Left lobe of liver (tissue), 2 donors: ENCODE data around the gene RAB8A. TPM values are rescaled to one million over a fixed set of nuclear protein-coding genes. Genes with fewer than 3 reads are reported as not detected.

Source experiments
- ATAC-seq: fragments of 200-7000 bp; cut with Tn5 transposase; one replicate; pipeline ENCODE4 v1.9.1; 2020; ENCODE audit warnings: mild to moderate bottlenecking, moderate library complexity
- DNase-seq: peaks from one replicate; pipeline ENCODE4 v3.0.0-alpha.2; 2020; ENCODE audit warnings: low spot score
- total RNA-seq: library from RNA; stranded (reverse); gene quantifications from one replicate; pipeline ENCODE4 v1.2.1, GENCODE V29; 2021
- donor health status: DM: no; HTN: no; CAD: no; lungs with moderate emphysema.
- donor health status: DM: no; HTN: yes; CAD: no.

RAB8A gene
- total RNA-seq, 1 donor from 2014 or later, result 56.5 TPM

DNA sequence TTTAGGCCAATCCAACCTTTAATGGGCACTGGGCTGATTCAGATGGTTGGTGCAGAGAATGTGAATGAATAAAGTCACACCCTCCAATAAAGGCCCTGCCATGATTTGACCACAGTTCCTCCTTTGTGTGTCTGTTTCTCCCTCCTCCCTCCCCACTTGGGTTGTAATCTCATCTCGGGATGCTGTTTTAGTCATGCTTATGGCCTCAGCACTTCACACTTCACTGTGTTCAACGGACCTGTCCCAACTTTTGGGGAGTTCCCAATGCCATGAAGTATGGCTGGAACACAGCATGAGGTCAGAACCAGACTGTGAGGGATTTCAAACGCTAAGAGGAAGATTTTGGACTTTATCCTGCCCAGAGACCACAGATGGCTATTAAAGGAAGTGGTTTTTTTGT lies 5.6 kb upstream of the RAB8A start:
- no peak for DNase-seq
- no peak for ATAC-seq

DNA sequence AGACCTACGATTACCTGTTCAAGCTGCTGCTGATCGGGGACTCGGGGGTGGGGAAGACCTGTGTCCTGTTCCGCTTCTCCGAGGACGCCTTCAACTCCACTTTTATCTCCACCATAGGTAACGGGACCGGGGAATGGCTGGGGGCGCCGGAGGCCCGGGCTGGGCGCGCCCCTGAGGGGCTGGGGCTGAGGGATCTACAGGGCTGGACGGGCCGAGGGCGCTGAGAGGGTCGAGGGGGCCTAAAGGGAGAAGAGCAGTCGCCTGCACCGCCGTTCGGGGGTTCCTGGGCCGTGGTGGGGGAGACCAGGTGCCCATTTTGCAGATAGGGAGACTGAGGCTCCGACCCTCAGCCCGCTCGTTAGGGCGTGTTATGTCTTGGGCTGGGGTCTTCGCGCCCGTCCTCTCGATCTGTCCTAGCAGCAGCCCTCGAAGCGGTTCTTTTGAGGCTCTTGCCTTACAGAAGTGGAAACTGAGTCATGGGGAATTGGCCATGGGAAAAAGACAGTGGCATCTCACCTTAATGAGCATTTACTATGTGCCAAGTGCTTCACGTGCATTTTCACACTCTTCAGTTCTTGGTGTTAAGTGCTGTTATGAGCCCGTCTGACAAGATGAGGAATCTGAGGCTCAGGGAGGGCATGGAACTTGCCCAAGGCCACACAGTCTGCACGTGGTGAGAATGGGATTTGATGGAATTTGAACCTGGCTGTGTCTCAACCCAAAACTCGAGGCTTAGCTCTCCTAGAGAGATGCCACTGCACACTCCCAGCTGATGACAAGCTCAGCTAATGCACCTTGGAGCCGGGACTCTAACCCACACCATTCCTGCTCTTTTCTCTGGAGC lies 442 bp downstream of the RAB8A start:
- ATAC-seq, result peak; percentile 28

DNA sequence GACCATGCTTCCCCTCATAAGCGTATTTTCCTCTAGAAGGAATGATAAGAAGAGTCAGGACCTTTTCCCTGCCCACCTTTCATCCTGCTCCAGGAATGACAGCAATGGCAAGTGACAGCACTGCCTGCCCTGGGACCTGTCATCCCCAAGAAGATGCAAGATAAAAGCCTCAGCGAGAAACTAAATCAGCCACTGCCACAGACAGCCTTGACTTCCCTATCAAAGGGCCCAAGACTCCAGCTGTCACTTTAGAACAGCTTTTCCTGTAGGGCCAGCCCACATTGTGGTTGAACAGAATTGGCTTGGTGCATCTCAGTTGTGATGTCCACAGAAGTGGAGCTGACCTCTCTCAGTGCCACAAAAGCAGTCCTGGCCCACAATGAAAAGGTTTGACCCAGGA lies 1.1 kb downstream of the RAB8A start:
- ATAC-seq, result no peak

More for the DNA sequence above, 442 bp downstream of the RAB8A start:
- DNase-seq, result peak; percentile 70

DNA sequence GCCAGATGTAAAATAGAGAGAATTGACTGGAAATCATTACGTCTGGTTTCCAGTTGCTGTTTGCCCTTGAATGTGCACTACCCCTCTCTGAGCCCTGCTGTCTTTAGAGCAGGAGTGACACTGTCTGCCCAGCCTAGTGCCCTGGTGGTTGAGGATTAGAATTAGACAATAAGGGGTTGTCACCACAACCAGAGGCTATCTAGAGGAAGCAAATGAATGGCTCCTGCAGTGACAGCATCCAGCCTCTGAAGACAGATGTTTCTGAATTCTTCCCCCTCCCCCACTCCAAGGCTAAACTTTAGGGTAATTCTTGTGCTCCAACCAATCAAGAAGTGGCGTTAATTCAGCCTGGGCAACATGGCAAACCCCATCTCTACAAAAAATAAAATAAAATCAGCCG lies 2.0 kb downstream of the RAB8A start:
- ATAC-seq, result no peak
- no peak for DNase-seq

More for the DNA sequence above, 1.1 kb downstream of the RAB8A start:
- no peak for DNase-seq

DNA sequence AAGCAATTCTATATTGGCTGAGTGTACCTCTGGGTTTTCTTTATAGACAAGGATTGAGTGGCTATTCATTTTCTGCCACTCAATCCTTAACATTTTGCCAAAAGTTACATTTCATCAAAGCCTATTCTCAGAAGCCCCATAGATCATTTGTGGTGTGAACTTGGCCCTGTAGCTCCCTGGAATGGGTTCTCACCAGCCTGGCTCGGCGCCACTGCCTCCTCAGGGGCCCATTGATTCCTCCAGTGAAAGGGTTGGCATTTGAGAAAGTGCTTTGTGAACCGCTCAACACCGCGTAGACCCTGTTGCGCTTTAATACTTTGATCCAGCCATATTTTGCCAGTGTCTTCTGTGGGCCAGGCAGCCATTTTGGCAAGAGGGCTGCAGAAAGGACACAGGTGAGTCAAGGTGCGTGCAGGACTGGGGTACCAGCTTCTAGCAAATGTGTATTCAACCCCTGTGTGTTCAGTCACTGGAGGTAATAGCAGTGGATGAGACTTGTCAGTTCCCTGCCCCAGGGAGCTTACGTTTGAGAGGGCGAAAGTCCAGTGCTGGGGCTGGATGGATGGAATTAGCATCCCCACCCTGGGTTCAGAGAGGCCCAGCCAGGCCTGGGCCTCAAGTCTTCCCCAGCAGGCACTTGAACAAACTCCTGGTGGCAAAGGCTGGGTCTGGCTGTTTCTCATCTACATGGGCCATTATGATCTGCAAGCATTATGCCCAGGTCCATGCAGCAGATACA lies 3.8 kb downstream of the RAB8A start:
- no peak for ATAC-seq
- no peak for DNase-seq

DNA sequence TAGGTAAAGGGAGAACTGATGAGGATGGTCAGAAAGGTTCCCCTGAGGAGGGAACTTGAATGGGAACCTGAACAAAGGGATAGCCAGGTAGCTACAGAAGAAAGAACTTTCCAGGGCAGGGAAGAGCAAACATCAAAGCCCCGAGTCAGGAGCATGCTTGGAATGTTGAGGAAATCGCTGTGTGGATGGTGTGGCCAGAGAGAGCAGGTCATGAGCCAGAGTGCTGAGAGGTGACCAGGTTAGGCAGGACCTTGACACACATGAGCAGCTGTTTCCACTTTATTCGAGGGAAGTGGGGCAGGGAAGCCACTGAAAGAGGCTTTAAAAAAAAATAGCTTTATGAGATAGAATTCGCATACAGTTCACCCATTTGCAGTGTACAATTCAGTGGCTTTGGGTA lies 4.4 kb downstream of the RAB8A start:
- ATAC-seq, result no peak
- no peak for DNase-seq

DNA sequence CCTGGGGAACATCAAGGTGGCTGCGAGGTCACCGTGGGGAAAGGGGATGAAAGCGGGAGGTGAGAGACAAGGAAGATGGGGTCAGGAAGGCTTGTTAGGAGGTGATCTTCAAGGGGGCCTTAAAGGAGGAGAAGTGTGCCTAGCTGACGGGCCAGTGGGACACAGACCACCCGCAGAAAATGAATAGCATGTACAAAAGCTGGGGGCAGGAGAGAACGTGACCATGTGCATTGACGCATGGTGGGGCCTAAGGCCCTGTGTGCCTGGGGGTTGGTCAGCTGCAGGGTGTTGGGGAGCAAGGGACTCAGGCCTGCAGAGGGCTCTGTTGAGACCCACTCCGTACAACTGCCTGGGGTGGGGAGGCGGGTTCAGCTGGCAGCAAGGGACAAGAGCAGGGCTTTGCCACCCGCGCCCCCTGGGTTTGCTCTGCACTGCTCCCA lies 5.9 kb downstream of the RAB8A start:
- ATAC-seq (no peak), DNase-seq (no peak)

DNA sequence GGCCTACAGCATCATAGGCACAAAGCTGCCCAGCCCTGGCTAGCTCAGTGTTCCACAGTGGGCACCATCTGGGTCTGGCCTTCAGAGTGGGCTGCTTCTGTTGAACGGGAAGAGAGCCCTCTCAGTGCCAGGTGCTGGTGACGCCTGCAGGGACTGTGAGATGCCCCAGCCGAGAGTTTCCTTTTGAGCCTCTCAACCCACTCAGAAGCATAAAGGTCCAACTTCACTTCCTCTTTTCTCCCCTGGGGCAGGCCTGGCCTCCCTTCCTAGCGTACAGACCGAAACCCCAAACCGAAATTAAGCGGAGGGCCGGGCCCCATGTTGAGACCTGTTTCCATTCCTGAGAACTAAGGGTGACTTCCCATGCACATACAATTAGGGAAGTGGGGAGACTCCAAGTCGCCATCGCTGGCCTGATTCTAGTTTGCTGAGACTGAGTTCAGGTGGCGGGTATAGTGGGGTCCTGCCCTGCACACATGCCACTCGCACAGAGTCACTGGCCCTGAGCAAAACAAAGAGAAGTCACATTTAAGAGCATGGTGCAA lies 6.9 kb downstream of the RAB8A start:
- ATAC-seq (peak; percentile 5), DNase-seq (no peak)

DNA sequence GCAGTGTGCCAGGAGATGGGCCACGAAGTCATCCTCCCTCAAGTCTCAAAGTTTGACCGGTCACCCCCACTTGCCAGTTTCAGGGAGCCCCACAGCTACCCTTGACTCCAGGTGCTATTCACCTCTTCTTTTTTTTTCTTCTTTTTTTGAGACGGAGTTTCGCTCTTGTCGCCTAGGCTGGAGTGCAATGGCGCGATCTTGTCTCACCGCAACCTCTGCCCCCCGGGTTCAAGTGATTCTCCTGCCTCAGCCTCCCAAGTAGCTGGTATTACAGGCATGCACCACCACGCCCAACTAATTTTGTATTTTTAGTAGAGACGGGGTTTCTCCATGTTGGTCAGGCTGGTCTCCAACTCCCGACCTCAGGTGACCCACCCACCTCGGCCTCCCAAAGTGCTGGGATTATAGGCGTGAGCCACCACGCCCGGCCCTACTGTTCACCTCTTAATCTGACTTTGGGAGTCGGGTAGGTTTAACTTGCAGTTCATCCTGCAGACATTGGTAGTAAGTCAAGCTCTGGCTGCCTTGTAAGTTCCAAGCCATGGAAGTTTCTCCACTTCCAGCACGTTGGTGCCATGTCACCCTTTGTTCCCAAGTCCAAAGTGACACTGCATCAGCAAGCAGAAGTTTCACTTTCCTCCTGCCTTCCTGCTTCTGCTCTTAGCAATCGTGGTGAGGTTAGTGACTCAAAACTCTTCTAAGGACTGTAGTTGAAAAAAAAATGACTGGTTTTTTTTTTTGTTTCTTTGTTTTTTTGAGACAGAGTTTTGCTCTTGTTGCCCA lies 7.6 kb downstream of the RAB8A start:
- peak; percentile 84 for ATAC-seq

DNA sequence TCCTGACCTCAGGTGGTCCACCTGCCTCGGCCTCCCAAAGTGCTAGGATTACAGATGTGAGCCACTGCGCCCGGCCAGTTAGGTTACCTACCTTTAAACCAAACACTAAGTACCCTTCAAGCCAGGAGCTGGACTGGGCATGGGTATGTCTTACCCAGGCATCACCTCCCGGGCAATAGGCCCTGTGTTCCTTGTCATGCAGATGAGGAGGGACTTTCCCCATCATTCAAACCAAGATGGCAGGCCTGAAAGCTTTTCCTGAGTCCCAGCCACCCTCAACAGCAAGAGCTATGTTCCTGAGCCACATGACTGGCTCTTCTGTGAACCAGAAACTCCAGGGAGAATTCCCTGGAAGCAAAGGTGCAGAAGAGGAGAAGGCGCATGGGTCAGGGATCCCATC lies 9.5 kb downstream of the RAB8A start:
- DNase-seq (no peak), ATAC-seq (no peak)

More for the DNA sequence above, 7.6 kb downstream of the RAB8A start:
- peak; percentile 83 for DNase-seq

DNA sequence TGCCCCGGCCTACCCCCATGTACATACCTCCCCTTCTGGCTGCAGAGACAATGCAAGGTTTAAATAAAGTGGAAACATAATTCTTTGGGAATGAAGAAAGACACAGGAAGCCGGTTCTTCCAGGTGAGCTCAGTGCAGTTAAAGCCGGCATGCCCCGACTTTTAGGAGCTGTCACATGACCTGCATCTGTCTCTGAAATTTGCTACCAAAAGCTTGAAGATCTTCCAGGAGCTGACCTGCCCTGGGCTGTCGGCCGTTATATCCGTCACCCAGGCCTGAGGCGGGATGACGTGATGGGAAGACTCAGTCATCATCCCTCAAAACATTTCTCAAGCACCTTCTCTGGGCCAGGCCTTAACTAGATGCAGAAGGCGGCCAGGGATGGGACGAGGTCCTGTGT lies 10.3 kb downstream of the RAB8A start:
- DNase-seq (no peak), ATAC-seq (no peak)

DNA sequence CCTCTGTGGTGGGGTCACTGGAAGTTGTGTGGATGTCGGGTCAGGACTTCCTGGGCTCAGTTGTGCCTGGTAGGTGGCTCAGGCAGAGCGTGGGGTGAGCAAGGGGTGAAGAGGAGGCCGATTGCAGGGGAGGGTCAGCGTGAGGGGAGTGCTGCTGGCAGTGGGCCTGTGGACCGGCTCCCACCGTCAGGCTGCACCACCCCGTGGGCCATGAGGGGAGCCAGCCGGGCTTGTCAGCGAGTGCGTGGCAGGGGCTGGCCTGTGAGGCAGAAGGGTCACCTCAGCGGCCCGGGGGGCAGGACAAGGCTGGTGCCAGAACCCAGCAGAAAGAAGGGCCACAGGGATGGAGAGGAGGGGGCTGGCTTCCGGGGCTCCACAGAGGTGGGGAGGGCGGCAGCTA lies 13.3 kb downstream of the RAB8A start:
- no peak for DNase-seq
- ATAC-seq, result no peak

DNA sequence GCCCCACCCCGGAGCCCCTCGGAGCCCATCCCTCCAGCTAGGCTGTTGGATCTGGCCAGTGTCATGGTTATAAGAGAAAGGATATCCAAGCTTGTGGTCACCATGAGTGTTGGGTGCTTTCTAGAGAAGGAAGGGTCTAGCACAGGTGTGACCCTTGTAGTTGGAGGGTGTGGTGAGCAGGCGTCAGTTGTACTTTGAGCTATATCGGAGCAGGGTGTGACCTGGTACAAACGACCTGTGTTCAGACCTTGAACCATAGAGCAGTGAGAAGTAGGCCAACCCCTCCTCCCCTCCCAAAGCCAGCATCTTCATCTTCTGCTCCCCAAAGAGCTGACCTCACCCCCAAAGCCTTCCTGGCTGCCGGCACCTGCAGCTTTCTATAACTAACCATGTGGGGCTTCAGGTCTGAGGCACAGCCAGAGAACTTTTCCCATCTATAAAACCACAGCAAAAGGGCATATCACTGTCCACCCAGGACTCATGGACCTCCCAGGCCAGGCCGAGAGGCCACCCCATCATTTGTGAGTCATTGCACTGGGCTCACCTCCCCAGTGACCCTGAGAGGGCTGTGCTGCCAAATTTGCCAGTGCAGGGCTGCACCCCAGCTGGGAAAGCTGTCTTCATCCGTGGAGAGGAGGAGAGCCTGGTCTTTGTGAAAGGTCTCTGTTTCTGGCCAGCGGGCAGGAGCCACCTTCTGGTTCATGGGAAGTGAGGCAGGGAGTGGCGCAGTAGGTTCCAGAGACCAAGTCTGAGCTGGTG lies 14.2 kb downstream of the RAB8A start:
- no peak for ATAC-seq

DNA sequence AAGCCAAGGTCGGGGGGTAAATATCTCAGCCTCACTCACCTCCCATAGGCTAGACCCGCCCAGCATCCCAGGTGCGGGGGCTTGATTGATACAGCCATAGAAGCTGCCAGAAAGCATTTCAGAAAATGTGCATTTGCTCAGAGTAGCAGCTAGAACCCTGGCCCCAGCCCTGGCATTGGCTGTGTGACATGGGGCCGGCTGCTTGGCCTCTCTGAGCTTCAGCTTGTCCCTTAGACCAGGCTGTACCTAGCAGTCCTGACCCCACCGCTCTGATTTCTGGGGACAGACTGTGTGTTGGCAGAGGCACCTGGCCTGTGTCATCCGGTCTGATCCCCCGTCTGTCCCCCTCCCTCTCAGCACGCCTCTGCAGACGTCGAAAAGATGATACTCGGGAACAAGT lies 15.4 kb downstream of the RAB8A start:
- DNase-seq, result no peak
- no peak for ATAC-seq

More for the DNA sequence above, 14.2 kb downstream of the RAB8A start:
- no peak for DNase-seq

DNA sequence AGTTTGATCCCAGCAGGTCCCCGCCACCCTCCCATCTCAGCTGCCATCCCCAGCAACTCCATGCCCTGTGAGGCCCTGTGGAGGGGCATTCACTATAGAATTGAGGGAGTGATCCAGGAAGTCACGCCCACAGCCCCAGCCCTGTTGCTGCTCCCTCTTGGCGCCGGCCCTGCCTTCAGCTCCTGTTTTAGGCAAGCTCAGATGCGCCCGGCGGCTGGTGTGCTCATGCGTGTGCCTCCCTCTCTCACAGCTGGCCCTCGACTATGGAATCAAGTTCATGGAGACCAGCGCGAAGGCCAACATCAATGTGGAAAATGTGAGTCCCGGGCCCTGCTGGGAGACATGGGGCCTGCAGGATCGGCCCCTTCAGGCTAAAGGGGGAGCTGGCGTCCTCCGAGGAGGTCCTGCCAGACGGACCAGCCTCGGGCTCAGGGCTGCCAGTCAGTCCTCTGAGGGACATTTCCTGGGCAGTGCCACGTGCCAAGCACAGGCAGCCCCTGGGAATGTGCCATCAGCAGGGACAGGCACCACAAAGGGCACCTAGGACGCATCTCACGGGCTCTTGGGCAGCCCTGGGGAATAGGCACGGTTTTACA lies 16.2 kb downstream of the RAB8A start:
- DNase-seq (no peak), ATAC-seq (no peak)

DNA sequence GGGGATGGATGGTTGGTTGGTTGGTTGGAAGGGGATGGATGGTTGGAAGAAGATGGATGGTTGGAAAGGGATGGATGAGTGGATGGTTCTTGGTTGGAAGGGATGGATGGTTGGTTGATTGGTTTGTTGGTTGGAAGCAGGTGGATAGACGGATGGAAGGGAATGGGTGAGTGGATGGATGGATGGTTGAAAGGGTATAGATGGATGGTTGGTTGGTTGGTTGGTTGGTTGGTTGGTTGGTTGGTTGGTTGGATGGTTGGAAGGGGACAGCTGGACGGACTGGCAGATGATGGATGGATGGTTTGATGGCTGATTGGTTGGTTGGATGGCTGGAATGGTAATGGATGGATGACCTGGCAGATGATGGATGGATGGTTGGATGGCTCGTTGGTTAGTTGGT lies 20.0 kb downstream of the RAB8A start:
- DNase-seq (no peak), ATAC-seq (no peak)

DNA sequence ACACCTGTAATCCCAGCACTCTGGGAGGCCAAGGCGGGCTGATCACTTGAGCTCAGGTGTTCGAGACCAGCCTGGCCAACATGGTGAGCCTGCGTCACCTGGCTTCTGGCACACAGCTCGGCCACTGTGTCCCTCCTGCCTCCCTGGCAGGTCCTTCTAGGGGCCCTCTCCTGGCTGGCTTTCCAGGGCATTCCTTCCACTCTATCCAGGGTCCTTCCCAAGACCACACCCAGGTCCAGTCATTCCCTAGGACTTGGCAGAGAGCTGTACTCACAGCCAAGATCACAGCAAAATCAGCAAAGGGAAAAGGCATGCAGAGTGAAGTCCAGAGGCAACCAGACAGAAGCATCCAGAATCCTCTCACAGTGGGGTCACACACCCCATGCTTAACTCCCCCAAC lies 22.1 kb downstream of the RAB8A start:
- no peak for DNase-seq
- ATAC-seq, result no peak

DNA sequence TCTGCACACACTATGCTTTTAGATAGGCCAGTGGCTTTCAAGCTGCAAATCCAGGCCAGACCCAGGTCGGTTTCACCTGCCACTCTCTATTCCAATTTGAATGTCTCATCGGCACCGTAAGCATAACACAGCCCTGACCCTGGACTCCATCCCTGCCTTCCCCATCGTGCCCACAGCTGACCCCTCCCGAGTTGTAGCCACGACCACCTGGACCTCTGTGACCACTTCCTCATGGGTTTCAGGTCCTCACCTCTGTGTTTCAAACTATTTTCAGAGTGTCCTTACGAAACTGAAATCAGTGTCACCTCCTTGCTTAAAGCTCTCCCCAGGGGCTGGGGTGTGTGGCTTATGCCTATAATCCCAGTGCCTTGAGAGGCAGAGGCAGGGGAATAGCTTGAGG lies 22.8 kb downstream of the RAB8A start:
- no peak for DNase-seq

DNA sequence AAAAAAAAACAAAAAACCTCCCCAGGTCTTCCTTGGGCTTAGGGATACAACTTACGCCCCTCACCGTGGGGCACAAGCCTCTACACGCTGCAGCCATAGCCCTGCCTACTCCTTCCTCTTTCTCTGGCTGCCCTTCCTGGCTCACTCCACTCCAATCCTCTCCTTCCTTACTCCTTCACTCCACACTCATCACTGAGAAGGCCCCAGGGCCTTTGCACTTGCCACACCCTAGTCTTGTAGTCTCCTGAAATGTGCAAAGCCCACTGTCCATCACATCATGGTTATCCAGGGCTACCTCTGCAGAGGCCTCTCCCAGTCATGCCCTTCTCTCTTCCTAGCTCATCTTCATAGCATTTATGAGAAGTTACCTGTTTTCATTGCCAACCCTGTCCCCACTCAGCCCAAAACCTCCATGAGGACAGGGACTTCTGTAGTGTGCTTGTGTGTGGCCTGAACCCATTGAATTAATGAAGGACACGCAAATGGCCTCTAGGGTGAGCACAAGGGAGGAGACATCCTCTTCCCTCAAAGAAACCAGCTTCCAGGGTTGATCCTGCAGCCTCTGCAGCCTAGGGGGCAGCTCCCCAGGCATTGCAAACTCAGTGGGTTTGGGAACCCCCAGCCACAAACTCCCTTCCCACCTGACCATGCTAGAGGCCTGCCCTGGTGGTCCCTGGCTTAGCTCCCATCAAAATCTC lies 23.9 kb downstream of the RAB8A start:
- ATAC-seq, result no peak
- DNase-seq, result no peak

More for the DNA sequence above, 22.8 kb downstream of the RAB8A start:
- ATAC-seq, result no peak
